ENCODE data around the gene PANX2.

Gene PANX2

GRCh38 chr22:50182176-50183081 lies 11.9 kb downstream of the PANX2 start:
- DNase-seq (ENCODE audit: low read depth in 4 of 4, low spot score in 1 of 4) = no peak

- no peak for DNase-seq (ENCODE audit: low read depth in 4 of 4, low spot score in 1 of 4)
Measured at GRCh38 chr22:50183141-50183971, 12.8 kb downstream of the PANX2 start.

GRCh38 chr22:50184004-50184901 lies 13.7 kb downstream of the PANX2 start:
- DNase-seq (ENCODE audit: low read depth in 4 of 4, low spot score in 1 of 4) = no peak

GRCh38 chr22:50184902-50185374 lies 14.4 kb downstream of the PANX2 start:
- no peak for DNase-seq (ENCODE audit: low read depth in 4 of 4, low spot score in 1 of 4)

GRCh38 chr22:50185375-50186087 lies 15.0 kb downstream of the PANX2 start, which contains the start of gene TRABD:
Gene TRABD (plus strand): TSS chr22:50185913. CDS start chr22:50193061, 7,148 bp downstream.
- peak; percentile 67 to 85 (median 78) for DNase-seq (ENCODE audit: low read depth in 4 of 4, low spot score in 1 of 4)

GRCh38 chr22:50186181-50186714 lies 15.7 kb downstream of the PANX2 start:
- no peak for DNase-seq (ENCODE audit: low read depth in 4 of 4, low spot score in 1 of 4)

GRCh38 chr22:50186761-50187523 lies 16.4 kb downstream of the PANX2 start:
- no peak for DNase-seq (ENCODE audit: low read depth in 4 of 4, low spot score in 1 of 4)

GRCh38 chr22:50188356-50188755 lies 17.8 kb downstream of the PANX2 start:
- DNase-seq (ENCODE audit: low read depth in 4 of 4, low spot score in 1 of 4) = no peak

- DNase-seq (ENCODE audit: low read depth in 4 of 4, low spot score in 1 of 4) = no peak
Measured at GRCh38 chr22:50189184-50189848, 18.8 kb downstream of the PANX2 start.

GRCh38 chr22:50189849-50190181 lies 19.3 kb downstream of the PANX2 start:
- no peak for DNase-seq (ENCODE audit: low read depth in 4 of 4, low spot score in 1 of 4)

GRCh38 chr22:50190182-50190940 lies 19.8 kb downstream of the PANX2 start:
- DNase-seq (ENCODE audit: low read depth in 4 of 4, low spot score in 1 of 4) = peak in 3 of 4 experiments; percentile 47 to 62 (median 61)

GRCh38 chr22:50190941-50191741 lies 20.6 kb downstream of the PANX2 start:
- peak in 3 of 4 experiments; percentile 34 to 61 (median 57) for DNase-seq (ENCODE audit: low read depth in 4 of 4, low spot score in 1 of 4)

- DNase-seq (ENCODE audit: low read depth in 4 of 4, low spot score in 1 of 4) = no peak
Measured at GRCh38 chr22:50192436-50193204, 22.1 kb downstream of the PANX2 start.

GRCh38 chr22:50193621-50194020 lies 23.1 kb downstream of the PANX2 start:
- DNase-seq (ENCODE audit: low read depth in 4 of 4, low spot score in 1 of 4) = no peak

GRCh38 chr22:50194037-50194805 lies 23.7 kb downstream of the PANX2 start:
- no peak for DNase-seq (ENCODE audit: low read depth in 4 of 4, low spot score in 1 of 4)

GRCh38 chr22:50196256-50196655 lies 25.7 kb downstream of the PANX2 start:
- DNase-seq (ENCODE audit: low read depth in 4 of 4, low spot score in 1 of 4) = no peak
